Superior temporal gyrus (tissue), 1 donor: ENCODE results near the gene SECISBP2L.

ENCODE experiments used
- DNase-seq: peaks from one replicate; pipeline ENCODE4 v3.0.0-alpha.2; 2016; ENCODE audit errors: extremely low spot score

SECISBP2L gene

DNA sequence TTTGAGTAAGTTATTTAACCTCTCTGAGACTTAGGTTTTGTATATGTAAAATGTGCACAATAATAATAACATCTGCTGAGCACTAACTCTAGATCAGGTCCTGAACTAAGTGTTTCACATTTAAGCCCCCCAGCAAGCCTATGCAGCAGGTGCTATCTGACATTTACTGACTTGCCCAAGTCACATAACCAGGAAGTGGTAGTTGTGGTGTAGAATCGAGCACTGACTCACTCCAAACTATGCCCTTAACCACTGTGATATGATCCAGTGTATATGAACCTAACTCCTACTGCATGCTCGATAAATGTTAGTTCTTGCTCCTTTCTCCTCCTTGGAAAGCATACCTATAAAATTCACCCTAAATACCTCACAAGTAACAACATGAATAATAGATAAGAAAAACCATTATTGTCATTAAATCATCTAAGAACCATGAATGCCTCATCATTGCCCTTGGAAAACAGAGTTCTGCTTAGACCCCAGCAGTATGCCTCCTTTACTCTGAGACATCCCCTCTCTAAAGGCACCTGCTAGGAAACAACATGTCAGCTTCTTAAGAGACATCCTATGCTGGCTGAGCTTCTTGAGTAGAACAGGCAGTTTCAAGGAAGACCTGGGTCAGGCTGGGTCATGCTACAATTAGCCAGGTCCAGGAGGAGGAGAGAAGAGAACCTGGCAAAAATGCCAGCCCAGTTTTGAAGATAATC is 79.5 kb downstream of the SECISBP2L start:
- no peak for DNase-seq

DNA sequence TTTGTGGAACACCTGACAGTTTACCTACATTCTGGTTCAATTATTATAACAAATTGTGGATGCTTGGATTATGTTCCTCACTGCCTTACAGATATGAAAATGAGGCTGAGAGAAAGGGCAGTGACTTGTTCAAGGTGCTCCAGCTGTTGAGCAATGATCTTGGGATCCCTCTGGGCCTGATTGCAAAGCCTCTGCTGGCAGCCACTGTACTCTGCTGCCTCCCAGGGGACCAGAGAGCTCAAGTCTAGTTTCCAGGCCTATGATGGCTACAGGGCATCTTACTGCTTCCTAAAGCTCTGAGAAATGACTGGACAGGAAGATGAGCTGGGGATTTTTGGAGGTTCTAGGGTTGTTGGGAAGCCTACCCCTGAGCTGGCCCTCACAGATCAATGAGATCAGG is 80.3 kb downstream of the SECISBP2L start:
- no peak for DNase-seq

DNA sequence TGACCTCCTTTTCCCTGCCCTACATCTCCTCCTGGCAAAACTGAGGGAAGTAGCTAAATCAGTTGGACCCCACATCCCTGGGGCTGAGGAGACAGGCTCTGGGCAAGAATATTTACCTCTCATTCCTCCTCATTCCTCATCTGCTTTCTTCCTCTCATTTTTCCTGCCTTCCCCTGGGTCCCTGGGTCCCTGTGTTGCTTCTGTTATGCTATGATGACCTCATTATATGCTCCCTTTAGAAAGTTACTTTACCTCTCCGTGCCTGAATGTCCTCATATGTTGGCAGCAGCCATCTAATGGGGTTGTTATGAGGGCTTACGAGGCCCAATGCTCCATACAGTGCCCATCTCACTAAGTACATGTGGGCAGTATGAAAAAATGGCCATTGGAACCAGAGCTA is 81.3 kb downstream of the SECISBP2L start:
- no peak for DNase-seq

DNA sequence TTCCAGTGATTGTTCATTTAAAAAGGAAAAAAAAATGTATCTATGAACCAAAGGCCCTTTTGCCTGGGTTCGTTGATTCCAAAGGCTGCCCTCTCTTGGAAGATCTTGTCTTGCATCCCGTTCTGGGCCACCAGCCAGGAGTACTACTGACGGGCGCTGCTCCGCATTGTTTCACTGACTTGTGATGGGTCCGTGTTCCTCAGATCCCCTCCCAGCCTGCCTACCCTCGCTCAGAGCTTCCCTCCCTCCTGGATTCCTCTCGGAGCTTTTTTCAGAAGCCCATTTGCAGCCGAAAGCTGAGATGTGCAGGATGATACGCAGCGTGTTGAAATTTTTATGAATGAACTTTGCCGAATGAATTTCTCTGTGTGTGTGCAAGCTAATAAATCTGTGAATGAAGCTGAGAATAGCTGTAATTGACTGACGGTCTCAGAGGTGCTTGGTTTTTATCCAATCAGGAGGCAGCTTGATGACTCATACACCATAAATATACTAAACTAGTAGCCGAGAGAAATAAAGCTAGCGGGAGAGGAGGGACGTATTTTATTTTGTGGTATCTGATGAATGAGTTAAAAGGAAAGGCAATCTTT is 82.6 kb downstream of the SECISBP2L start, which contains the start of gene SHC4:
Gene SHC4 (minus strand): TSS at position 396 of the 590 bp plus-strand sequence. CDS start 904 bp downstream, outside the sequence.
- DNase-seq = peak; percentile 87

DNA sequence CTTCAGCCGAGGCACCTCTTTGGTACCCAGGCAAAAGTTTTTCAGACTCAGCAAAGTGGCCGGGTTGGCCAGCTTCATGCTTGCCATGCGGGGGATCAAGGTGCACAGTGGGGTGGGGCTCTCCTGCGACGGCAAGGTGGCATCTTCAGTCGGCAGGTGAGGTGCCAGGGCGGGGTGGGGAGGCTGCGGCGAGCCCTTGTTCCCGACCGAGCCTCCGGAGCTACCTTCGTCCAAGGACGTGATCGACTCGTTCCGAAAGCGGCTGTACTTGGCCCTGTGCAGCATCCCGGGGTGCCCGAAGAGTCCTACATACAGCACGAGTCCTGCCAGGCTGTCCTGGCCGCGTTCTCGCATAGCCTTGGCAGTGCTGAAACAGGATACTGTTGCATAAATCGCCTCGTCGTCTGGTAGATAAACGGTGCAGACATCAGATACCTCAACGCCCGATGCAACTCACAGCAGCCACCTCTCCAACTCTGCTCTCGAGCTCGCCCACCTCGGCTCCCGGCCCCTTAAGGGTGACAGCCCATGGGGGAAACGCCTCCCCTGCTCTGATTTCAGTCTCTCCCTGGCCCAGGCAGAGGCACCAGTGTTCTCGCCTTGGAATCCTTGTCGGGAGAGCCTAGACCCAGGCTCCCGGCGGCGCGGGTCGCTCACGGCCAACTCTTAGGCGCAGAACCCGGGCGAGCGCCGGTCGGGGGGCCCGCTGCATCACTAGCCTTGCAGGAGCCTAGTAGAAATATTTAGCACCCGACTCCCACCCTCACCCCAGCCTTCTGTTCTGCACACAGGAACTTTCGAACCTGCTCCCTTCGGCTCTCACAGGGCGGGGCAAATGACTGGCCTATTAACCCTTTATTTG is 83.4 kb downstream of the SECISBP2L start:
- peak; percentile 50 for DNase-seq

DNA sequence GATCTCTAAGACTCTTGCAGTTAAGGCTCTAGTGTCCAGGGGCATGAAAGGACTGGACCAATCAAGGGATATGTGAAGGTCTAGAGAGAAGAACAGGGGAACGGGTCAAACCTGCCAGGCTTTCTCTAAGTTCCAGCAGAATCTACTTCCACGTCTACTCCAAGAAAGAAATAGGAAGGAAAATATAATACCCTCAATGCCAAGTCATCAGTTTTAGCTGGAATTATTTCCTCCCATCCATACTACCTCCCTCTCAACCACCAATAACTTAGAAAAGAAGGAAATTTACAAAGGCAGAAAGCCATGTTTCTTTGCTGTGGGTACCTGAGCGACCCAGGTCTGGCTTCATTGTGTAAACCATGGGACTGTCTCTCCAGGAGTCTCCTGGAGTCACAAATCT is 90.3 kb downstream of the SECISBP2L start:
- DNase-seq = no peak

DNA sequence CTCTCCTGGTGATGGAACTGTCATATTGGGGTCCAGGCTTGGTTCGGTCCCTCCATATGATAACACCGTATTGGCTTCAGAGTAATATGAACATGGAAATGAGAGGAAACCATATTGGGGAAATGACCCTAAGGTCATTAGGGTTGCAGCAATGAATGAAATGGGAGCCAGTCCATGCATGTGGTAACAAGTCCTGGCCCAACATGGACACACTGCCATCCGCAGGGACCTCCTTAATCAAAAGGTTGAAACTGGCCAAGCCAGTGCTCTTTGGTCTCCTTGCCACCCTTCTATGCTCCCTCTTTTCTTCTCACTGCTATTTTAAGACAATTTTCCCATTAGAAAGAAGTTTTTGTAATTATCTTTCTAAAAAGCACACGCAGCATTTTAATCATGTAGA is 90.9 kb downstream of the SECISBP2L start:
- DNase-seq = no peak

DNA sequence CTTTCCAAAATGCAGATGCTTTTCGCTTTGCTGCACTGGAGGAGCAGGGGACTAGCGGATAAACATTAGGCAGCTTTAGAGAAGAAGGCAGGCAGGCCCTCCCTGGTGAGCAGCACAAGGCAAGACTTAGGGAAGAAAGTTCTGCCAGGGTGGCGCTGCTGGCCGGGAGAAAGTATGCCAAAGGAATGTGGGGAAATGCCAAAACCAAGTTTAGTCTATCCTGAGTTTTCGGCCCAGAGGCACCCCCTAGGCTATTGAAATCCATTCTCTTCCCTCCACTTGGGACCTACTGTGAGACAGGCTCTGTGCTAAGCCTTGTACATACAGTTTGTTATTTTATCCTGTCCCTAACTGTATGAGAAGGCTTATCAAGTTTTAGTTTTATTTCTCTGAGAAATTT is 91.7 kb downstream of the SECISBP2L start:
- DNase-seq = no peak

DNA sequence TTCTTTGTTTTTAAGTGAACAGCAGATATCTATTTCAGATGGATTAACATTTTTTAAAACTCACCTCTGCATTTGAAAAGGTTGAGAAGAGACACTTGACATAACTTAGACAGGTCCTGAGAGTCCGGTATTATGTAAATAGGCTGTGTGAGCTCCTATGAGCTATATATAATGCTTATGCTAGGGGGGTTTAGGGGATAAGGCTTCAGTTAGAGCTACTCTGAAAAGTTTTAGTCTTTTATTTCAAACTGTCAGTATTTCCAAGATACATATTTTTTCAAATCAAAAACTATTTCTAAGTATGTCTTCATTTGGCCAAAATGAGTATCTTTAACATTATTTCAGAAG is 99.4 kb downstream of the SECISBP2L start:
- DNase-seq = no peak

DNA sequence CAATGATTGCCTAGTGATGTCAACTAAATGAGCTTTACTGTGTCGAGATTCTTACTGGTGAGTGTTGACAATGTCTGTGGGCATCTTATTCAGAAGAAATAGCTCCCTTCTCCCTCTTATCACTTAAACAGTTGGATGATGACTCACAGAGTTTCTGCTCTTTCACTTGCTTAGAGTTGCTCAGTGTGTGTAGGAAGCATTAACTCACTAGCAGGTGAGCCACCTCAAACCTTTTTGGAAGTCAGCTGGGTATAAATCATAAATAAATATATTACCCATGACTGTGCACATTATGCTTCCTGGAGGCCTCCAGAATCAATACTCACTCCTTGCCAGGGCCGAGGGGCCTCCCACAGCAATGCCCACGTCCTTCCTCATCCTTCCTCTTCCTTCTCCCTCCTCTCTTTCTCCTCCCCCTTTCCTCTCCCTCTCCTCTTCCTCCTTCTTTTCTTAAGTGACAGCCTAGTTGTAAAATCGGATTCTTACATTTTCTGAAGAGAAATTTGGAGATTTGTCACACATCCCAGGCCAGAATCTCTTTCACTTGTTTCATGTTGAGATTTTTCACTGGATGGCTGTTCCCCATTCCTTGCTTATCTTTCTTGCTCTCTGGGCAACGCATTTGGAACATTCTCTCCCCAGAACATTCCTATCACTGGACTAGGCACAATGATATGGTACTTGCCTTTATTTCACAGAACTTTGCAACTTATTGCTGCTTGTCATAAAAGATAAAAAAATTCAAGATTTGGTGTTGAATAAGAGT is 100.0 kb downstream of the SECISBP2L start:
- no peak for DNase-seq

DNA sequence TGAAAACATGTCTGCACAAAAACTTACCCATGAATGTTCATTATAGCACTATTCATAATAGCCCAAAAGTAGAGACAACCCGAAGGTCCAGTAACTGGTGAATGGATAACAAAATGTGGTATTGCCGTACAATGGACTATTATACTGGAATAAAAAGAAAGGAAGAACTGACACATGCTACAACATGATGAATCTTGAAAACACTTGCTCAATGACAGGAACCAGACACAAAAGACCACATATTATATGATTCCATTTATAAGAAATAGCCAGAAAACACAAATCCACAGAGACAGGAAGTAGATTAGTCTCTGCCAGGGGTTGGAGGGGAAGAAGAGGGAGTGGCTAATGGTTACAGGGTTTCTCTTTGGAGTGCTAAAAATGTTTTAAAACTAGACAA is 100.9 kb downstream of the SECISBP2L start:
- DNase-seq = no peak

DNA sequence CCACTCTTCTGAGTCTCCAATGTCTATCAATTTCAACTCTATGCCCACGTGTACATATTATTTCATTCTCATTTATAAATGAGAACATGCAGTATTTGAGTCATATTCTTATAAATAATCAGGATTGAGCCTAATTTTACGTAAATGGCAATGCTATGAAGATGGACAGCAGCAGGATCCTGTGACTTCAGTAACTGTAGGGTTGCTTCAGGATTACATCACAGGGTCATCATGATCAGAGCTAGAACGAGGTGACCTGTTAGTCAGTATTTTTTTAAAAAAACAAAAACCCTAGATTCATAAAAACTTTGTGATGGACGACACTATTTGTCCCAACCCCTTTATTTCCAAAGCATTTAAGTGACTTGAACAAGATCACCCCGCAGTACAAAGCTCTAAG is 104.3 kb downstream of the SECISBP2L start:
- no peak for DNase-seq

DNA sequence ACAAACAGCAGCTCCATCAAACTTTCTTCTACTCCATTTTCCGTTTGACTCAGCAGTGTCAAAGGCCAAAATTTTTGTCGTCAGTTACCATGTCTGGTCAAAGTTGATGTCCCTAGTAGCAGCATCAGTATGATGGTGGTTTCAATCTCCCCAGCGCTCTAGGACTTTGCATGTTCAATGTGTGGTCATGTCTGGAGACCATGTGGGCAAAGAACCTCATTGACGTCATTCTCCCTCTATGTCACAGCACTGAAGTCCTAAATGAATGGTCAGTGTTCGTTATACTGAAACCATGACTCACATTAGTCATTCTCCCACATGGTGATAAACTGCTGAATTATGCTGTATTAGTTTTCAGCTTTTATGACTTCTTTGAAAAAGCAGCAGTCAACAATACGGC is 105.7 kb downstream of the SECISBP2L start:
- no peak for DNase-seq

DNA sequence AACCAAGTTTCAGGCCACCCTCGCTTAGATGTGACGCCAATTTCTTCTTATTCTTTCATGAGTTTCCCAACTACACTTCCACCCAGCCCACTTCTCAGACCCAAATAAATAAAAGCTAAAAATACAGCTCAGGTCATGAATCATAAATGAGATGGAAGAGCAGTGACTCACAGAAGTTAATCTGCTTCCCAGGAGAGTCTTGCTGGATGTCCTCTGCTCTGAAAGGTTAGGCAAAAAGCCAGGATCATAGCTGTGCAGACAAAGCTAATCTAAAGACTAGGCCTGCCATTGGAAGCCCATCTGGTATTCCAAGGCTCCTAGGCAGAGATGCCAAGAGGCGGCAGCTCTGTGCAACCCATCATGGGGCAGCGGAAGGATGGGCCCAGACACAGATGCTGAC is 106.6 kb downstream of the SECISBP2L start:
- no peak for DNase-seq
